Neural cell (in vitro differentiated cells): ENCODE measurements around the gene LINGO1. TPM values are rescaled to one million over a fixed set of nuclear protein-coding genes. Genes with fewer than 3 reads are reported as not detected.

Experiments used
- H2AFZ ChIP-seq: fragments of 200-600, 300-800 bp; sonication (generic), shearing (Covaris generic); 2 replicates; pipeline ENCODE4 v1.6.0; 2014; ENCODE audit warnings: low read depth, mild to moderate bottlenecking, antibody characterized with exemption, low read length, moderate library complexity
- H3F3A ChIP-seq: fragments of 200-600 bp; shearing (Covaris generic); 2 replicates; pipeline ENCODE4 v1.6.1; 2016; ENCODE audit warnings: mild to moderate bottlenecking, moderate library complexity, mixed read lengths, antibody characterized with exemption, low read length; ENCODE audit not compliant: insufficient read depth, poor library complexity, severe bottlenecking
- H3K27ac ChIP-seq: fragments of 200-600, 300-800 bp; sonication (generic), shearing (Covaris generic); 2 replicates; pipeline ENCODE4 v1.5.1; 2014; ENCODE audit warnings: mild to moderate bottlenecking, low read length, moderate library complexity
- H3K27me3 ChIP-seq: fragments of 300-800, 200-600 bp; sonication (generic), shearing (Covaris generic); 2 replicates; pipeline ENCODE4 v1.6.0; 2014; ENCODE audit warnings: mild to moderate bottlenecking, low read depth, low read length, moderate library complexity; ENCODE audit not compliant: insufficient read depth
- H3K36me3 ChIP-seq: fragments of 300-800, 200-600 bp; sonication (generic), shearing (Covaris generic); 2 replicates; pipeline ENCODE4 v1.5.1; 2014; ENCODE audit warnings: mild to moderate bottlenecking, antibody characterized with exemption, low read length, moderate library complexity; ENCODE audit not compliant: insufficient read depth
- H3K4me2 ChIP-seq: fragments of 300-800, 200-600 bp; sonication (generic), shearing (Covaris generic); 2 replicates; pipeline ENCODE4 v1.6.0; 2014; ENCODE audit warnings: mild to moderate bottlenecking, low read length
- H3K4me3 ChIP-seq: fragments of 300-800, 200-600 bp; sonication (generic), shearing (Covaris generic); 2 replicates; pipeline ENCODE4 v1.5.1; 2014; ENCODE audit warnings: mild to moderate bottlenecking, low read length, moderate library complexity
- H3K79me2 ChIP-seq: fragments of 200-600 bp; shearing (Covaris generic); replicated peaks from 2 replicates; pipeline ENCODE4 v1.6.0; 2014; ENCODE audit warnings: mild to moderate bottlenecking, low read length, moderate library complexity; ENCODE audit not compliant: insufficient read depth
- H3K9ac ChIP-seq: fragments of 300-800, 200-600 bp; sonication (generic), shearing (Covaris generic); 2 replicates; pipeline ENCODE4 v1.6.1; 2016; ENCODE audit warnings: mild to moderate bottlenecking, low read length, mixed read lengths
- H3K9me2 ChIP-seq: fragments of 200-600 bp; shearing (Covaris generic); 2 replicates; pipeline ENCODE4 v1.6.1; 2016; ENCODE audit warnings: mild to moderate bottlenecking, low read length, mixed read lengths; ENCODE audit not compliant: insufficient read depth
- H3K9me3 ChIP-seq: fragments of 200-600, 300-800 bp; sonication (generic), shearing (Covaris generic); 2 replicates; pipeline ENCODE4 v1.6.1; 2016; ENCODE audit warnings: mild to moderate bottlenecking, mixed run types, low read length, moderate library complexity, mixed read lengths
- H4K20me1 ChIP-seq: fragments of 200-600 bp; shearing (Covaris generic); 2 replicates; pipeline ENCODE4 v1.6.1; 2016; ENCODE audit warnings: mild to moderate bottlenecking, mixed run types; ENCODE audit not compliant: insufficient read depth
- EP300 ChIP-seq: fragments of 450-650 bp; conservative IDR thresholded peaks from 2 replicates; pipeline ENCODE4 v1.6.1; 2014; ENCODE audit warnings: antibody characterized with exemption, mild to moderate bottlenecking, moderate library complexity; ENCODE audit not compliant: poor library complexity, severe bottlenecking
- EZH2 ChIP-seq: fragments of 200-600, 300-800 bp; shearing (Covaris generic), sonication (generic); IDR thresholded peaks from 2 replicates; pipeline ENCODE4 v1.6.1; 2014; ENCODE audit warnings: antibody characterized with exemption, low read length, borderline replicate concordance, mild to moderate bottlenecking; ENCODE audit not compliant: insufficient read depth, poor library complexity, severe bottlenecking
- MXI1 ChIP-seq: fragments of 450-650 bp; conservative IDR thresholded peaks from 2 replicates; pipeline ENCODE4 v1.6.1; 2014; ENCODE audit warnings: antibody characterized with exemption, mild to moderate bottlenecking; ENCODE audit not compliant: poor library complexity, severe bottlenecking
- POLR2AphosphoS5 ChIP-seq: IDR thresholded peaks from 2 replicates; pipeline ENCODE4 v1.6.1; 2012
- RAD21 ChIP-seq: fragments of 450-650 bp; conservative IDR thresholded peaks from 2 replicates; pipeline ENCODE4 v1.6.1; 2014; ENCODE audit warnings: antibody characterized with exemption, mild to moderate bottlenecking, moderate library complexity
- REST ChIP-seq: IDR thresholded peaks from 2 replicates; pipeline ENCODE4 v1.6.1; 2012; ENCODE audit warnings: borderline replicate concordance
- SMC3 ChIP-seq: fragments of 450-650 bp; conservative IDR thresholded peaks from 2 replicates; pipeline ENCODE4 v1.6.1; 2014; ENCODE audit warnings: antibody characterized with exemption, mild to moderate bottlenecking, moderate library complexity; ENCODE audit not compliant: poor library complexity
- TAF1 ChIP-seq: IDR thresholded peaks from 2 replicates; pipeline ENCODE4 v1.6.1; 2012; ENCODE audit warnings: low read depth
- polyA plus RNA-seq: library from polyadenylated mRNA; depleted of rRNA; stranded (reverse); fragments of >200 nt; gene quantifications from 2 replicates; pipeline ENCODE4 v1.2.3, GENCODE V29; 2014
- TF ChIP-seq, protein P1 (sequence below): fragments of 450-650 bp; IDR thresholded peaks from 2 replicates; pipeline ENCODE4 v1.5.1; 2014; ENCODE audit warnings: antibody characterized with exemption, mild to moderate bottlenecking, moderate library complexity; ENCODE audit not compliant: poor library complexity, severe bottlenecking

Gene LINGO1
- polyA plus RNA-seq, 1 donor from 2014 or later: 34.4 TPM

DNA sequence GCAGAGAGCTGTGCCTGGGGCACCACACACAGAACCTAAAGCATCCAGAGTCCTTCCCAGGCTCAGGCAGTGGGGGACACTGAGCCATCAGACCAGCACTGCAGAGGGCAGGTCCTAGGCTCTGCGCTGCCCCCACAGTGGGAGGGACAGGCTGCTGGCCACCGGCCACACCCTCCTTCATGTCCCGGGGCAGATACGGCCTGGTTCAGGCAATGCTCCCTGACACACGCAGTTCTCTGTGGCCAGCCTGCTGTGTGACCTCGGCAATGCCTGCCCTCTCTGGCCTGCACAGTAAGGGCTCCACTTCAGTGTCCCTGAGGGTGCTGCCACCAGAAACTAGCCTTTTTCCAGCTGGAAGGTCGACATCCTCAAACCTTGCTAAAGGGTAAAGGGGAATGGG, 12.4 kb downstream of the LINGO1 start:
- Histone ChIP-seq H3K79me2 (peaks cover 39% of the 10 kb centered on the region), H3K36me3 (no peaks in the 10 kb centered on the region), H3K4me2 (no peak overlapping the region), H3K9ac (no peak overlapping the region), H3F3A (no peaks in the 10 kb centered on the region), H2AFZ (no peak overlapping the region), H3K9me3 (no peaks in the 10 kb centered on the region), H3K27me3 (no peaks in the 10 kb centered on the region), H4K20me1 (peaks cover 47% of the 10 kb centered on the region), H3K9me2 (no peaks in the 10 kb centered on the region), H3K4me3 (no peak overlapping the region), H3K27ac (no peak overlapping the region)
- TF ChIP-seq, protein P1, sequence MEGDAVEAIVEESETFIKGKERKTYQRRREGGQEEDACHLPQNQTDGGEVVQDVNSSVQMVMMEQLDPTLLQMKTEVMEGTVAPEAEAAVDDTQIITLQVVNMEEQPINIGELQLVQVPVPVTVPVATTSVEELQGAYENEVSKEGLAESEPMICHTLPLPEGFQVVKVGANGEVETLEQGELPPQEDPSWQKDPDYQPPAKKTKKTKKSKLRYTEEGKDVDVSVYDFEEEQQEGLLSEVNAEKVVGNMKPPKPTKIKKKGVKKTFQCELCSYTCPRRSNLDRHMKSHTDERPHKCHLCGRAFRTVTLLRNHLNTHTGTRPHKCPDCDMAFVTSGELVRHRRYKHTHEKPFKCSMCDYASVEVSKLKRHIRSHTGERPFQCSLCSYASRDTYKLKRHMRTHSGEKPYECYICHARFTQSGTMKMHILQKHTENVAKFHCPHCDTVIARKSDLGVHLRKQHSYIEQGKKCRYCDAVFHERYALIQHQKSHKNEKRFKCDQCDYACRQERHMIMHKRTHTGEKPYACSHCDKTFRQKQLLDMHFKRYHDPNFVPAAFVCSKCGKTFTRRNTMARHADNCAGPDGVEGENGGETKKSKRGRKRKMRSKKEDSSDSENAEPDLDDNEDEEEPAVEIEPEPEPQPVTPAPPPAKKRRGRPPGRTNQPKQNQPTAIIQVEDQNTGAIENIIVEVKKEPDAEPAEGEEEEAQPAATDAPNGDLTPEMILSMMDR: no peak
- no peak for TF ChIP-seq EZH2
- TF ChIP-seq MXI1: no peak
- TF ChIP-seq EP300: no peak
- TF ChIP-seq REST: no peak
- TF ChIP-seq POLR2AphosphoS5: no peak
- TF ChIP-seq RAD21: no peak
- TF ChIP-seq TAF1: no peak
- no peak for TF ChIP-seq SMC3

- no peak overlapping the region for H3K9ac ChIP-seq
These were observed 12.8 kb downstream of the LINGO1 start for GRCh38 chr15:77619883-77620282.

More at GRCh38 chr15:77619883-77620282, 12.8 kb downstream of the LINGO1 start:
- no peak overlapping the region for H3K4me3 ChIP-seq
- no peaks in the 10 kb centered on the region for H3K36me3 ChIP-seq
- H3F3A ChIP-seq: no peaks in the 10 kb centered on the region
- H2AFZ ChIP-seq: no peak overlapping the region
- H3K9me2 ChIP-seq: no peaks in the 10 kb centered on the region
- no peaks in the 10 kb centered on the region for H3K9me3 ChIP-seq
- H3K79me2 ChIP-seq: peaks cover 36% of the 10 kb centered on the region
- H3K27ac ChIP-seq: no peak overlapping the region
- peaks cover 47% of the 10 kb centered on the region for H4K20me1 ChIP-seq
- no peaks in the 10 kb centered on the region for H3K27me3 ChIP-seq
- H3K4me2 ChIP-seq: no peak overlapping the region
- TF ChIP-seq EP300 (no peak), EZH2 (no peak), MXI1 (no peak), REST (no peak), TAF1 (no peak), POLR2AphosphoS5 (no peak), SMC3 (no peak), RAD21 (no peak)
- TF ChIP-seq, protein P1: no peak
